ENCODE results near the gene KDM3B. TPM values are rescaled to one million over a fixed set of nuclear protein-coding genes. Genes with fewer than 3 reads are reported as not detected.

Gene KDM3B
- total and polyA plus RNA-seq, 9 of the 15 experiments (the other 6 are each of a cell fraction or from before 2014, with no cell fraction given) = 13.8 to 62.8 (median 41.9) TPM

DNA sequence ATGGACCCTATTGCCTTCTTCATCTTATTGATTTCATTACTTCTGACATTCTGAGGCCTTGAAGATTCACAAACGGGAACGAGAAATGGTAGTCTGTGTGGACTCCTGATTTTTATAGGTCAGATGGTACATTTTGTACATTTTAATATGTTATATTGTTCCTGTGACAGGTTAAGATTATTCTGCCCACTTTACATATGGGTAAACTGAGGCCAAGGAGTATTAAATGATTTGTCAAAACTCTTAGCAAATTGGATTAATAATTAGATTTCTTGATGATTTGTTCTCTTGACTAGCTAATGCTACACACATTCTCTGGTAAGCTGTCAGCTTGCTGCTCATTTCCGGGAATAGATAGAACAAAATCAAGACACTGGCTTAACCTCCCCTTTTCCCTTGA is 12.5 kb upstream of the KDM3B start (continued):
- TF ChIP-seq, protein P1, sequence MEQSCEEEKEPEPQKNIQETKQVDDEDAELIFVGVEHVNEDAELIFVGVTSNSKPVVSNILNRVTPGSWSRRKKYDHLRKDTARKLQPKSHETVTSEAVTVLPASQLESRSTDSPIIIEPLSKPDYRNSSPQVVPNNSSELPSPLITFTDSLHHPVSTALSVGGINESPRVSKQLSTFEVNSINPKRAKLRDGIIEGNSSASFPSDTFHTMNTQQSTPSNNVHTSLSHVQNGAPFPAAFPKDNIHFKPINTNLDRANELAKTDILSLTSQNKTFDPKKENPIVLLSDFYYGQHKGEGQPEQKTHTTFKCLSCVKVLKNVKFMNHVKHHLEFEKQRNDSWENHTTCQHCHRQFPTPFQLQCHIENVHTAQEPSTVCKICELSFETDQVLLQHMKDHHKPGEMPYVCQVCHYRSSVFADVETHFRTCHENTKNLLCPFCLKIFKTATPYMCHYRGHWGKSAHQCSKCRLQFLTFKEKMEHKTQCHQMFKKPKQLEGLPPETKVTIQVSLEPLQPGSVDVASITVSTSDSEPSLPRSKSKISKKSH (CRISPR knock-in tag; IDR thresholded peaks at IDR 0.05) = no peak

DNA sequence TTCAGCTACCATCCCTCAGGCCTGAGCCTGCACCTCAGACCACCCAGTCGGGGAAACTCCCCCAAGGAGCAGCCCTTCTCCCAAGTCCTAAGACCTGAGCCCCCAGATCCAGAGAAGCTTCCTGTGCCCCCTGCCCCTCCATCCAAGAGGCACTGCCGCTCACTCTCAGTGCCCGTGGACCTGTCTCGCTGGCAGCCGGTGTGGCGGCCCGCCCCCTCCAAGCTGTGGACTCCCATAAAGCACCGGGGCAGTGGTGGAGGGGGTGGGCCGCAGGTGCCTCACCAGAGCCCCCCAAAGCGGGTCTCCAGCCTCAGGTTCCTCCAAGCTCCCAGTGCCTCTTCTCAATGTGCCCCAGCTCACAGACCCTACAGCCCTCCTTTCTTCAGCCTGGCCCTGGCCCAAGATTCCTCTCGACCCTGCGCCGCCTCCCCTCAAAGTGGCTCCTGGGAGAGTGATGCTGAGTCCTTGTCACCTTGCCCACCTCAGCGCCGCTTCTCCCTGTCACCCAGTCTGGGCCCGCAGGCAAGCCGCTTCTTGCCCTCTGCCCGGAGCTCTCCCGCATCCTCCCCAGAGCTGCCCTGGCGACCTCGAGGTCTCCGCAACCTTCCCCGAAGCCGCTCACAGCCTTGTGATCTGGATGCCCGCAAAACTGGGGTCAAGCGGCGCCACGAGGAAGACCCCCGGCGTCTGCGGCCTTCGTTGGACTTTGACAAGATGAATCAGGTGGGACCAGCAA is 7.4 kb upstream of the KDM3B start:
- ChIA-PET POLR2A (interaction anchor here (0.9 to 1.4 kb wide), 5 partner anchors 8 to 14 kb away, joined by 3 to 7 read pairs (median 4); partner anchors contain the start of gene CDC25C), CTCF (ENCODE audit: low intra/inter-chr PET ratio) (no interaction called here)
- WGBS (ENCODE audit: insufficient coverage, low coverage, missing lambda C conversion rate) = 99% methylated on average over 25 of the region's 32 CpGs
- H3K4me2 ChIP-seq (ENCODE audit: insufficient read depth, low read length) = no peak overlapping the region
- in situ Hi-C loops (cut with MboI) = no loop called here
- H3K27ac ChIP-seq (ENCODE audit: extremely low read depth, low read depth, low read length) = no peak overlapping the region
- DNase-seq (ENCODE audit: extremely low read depth in 1 of 4, low spot score in 3 of 4) (no peak), FAIRE-seq (no peak), ATAC-seq (no peak)
- no peak overlapping the region for H2AFZ ChIP-seq (ENCODE audit: low read depth, low read length)
- no peaks in the 10 kb centered on the region for H3K9me3 ChIP-seq (replicated peaks; ENCODE audit: control insufficient read depth, insufficient read depth, low read depth, low read length)
- peaks cover 19% of the 10 kb centered on the region for H3K79me2 ChIP-seq (ENCODE audit: control insufficient read depth, insufficient read depth, low read length)
- TF ChIP-seq SAFB2 (IDR thresholded peaks at IDR 0.05; ENCODE audit: borderline replicate concordance, low read depth, low read length, severe bottlenecking) (no peak), RBFOX2 (IDR thresholded peaks at IDR 0.05; ENCODE audit: low read depth, low read length) (peak; percentile 61), POLR2G (IDR thresholded peaks at IDR 0.05; ENCODE audit: low read depth, low read length) (peak; percentile 57), RBM22 (IDR thresholded peaks at IDR 0.05; ENCODE audit: low read depth, low read length, poor library complexity, severe bottlenecking) (peak; percentile 56)
- peaks cover 5% of the 10 kb centered on the region for H3K9me1 ChIP-seq (ENCODE audit: control insufficient read depth, insufficient read depth, low read length)
- H3K27me3 ChIP-seq (ENCODE audit: control insufficient read depth in 2 of 2, insufficient read depth in 2 of 2, low read length in 2 of 2) = no peaks in the 10 kb centered on the region
- H3K4me3 ChIP-seq = no peak overlapping the region
- 0 out of 2 replicates have a peak, but pooled peaks cover 4% of the 10 kb centered on the region for H4K20me1 ChIP-seq (replicated peaks; ENCODE audit: control insufficient read depth, insufficient read depth, low read length)
- no peak overlapping the region for H3K9ac ChIP-seq (ENCODE audit: insufficient read depth in 1 of 2, low read depth in 2 of 2, low read length in 2 of 2)
- no TSS peak for BruUV-seq (replicated peaks)
- peaks cover 88% of the 10 kb centered on the region for H3K36me3 ChIP-seq (ENCODE audit: control insufficient read depth, insufficient read depth, low read length)
- intact Hi-C loops (cut with micrococcal nuclease) = no loop called here
- peaks cover 0 to 10% of the 10 kb centered on the region in 2 experiments; a peak in 3 of 5 replicates for H3K4me1 ChIP-seq (replicated peaks in 1 of 2; ENCODE audit: control insufficient read depth in 2 of 2, insufficient read depth in 2 of 2, low read length in 2 of 2)
